ENCODE measurements around the gene RASL10A.

RASL10A gene

DNA sequence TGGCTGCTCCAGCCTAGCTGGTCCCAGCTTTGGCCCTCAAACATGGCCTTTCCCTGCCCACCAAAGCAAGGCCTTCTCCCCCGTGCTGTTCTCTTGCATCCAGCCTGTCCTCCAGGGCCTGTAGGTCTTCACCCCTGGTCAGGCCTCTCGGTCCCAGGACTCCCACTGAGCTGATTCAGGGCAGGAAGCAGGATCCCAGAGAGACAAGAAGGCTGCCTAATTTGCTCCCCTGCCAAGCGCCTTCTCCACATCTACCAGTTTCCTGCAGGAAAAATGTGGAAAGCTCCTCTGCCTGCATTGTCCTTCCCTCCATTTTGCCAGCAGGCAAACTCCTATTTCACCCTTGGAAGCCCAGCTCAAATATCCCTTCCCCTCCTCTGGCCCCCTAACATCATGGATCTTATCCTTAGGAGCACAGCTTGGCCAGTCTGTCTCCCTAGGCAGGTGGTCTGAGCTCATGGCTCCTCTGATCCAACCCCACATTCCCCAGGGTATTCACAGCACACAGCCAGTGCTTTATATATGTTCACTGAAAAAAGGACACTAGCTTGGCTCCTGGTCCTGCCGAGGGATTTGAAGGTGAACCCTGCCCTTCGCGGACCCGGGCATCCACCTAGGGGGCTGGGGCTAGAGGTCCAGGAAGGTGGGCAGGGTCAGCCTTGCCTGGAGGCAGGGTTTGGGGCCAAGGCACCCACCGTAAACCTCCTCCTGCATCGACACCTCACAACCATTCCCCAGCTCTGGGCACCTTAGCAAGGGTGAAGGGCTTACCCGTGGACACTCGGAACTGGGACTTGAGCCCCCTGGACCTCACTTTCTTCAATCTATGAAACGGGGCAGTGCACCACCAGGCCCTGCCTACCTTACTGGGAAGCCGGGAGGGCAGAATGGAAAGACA lies 48.7 kb downstream of the RASL10A start:
- no peak for DNase-seq

DNA sequence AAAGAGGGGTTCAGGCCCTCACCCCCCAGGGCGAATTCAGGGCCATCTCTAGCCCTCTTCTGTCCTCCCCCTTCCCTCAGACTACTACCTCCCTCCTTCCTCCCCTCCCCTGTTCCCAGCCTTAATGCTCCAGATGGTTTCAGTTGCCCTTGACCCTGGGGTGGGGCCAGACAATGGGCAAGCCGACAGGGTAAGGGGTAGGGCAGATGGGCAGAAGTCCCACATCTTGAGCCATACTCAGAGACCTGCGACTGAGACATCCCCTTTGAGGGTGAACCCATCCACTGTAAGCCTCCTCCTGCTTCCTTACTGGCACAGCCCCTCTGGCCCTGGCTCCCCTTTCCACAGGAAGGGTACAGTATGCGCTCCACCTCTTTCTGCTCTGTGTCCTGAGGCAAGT lies 49.6 kb downstream of the RASL10A start:
- no peak for DNase-seq

DNA sequence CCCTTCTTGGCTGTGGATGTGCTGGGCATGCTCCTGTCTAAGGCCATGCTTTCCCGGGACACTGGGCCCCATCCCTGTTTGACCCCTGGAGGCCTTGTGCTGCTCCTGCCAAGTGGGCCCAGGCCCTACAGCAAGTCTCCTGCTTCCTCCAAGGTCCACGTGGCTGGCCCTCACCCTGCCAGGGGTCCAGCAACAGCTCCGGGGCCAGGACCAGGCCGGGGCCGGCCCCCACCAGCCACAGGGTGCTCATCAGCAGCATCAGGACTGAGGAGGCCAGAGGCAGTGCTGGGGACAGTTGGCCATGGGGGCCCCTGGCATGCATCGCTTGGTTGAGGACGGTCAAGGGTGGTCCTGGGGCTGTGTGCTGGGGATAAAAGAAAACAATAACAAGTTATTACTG lies 50.2 kb downstream of the RASL10A start:
- no peak for DNase-seq

DNA sequence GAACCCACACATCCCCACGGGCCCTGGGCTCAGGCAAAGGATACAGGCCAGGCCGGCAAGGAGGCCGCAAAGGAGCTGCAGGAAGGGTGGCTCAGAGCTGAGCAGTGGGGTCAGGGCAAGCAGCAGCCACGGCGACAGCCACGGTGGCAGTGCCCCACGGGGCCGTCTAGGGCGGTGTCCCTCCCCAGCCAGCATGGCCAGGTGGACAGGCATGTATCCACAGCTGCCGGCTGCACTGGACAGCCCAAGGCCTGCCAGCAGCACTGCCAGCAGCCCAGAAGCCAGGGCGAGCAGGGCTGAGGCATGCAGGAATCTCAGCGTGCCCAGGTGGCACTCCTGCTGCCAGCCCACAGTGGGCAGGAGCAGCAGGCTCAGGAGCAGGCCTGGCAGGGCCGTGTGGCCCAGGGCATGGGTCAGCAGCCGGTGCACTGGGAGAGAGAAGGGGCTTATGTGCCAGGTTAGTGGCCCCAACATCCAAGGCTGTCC lies 51.7 kb downstream of the RASL10A start:
- no peak for DNase-seq

Data from GDM1 (cell line).